ENCODE measurements around the gene GRM7.
"Not testable (repeated sequence)": the region's sequence is repeated elsewhere in the genome, so short reads cannot be mapped to it uniquely, and the experiment has no call there.

Gene GRM7

GRCh38 chr3:6860954-6861624 is at the start of gene GRM7:
Gene GRM7 (plus strand): TSS chr3:6861115.
- no peak for DNase-seq

GRCh38 chr3:6821411-6821810 is 39.5 kb upstream of the GRM7 start:
- no peak for DNase-seq

GRCh38 chr3:6825524-6825923 is 35.4 kb upstream of the GRM7 start:
- no peak for DNase-seq

- no peak for DNase-seq
Observed at GRCh38 chr3:6827453-6827852, 33.5 kb upstream of the GRM7 start.

- DNase-seq, result no peak
Observed at GRCh38 chr3:6844723-6845122, 16.2 kb upstream of the GRM7 start.

- DNase-seq, result no peak
Observed at GRCh38 chr3:6854184-6854583, 6.7 kb upstream of the GRM7 start.

- DNase-seq, result no peak
Observed at GRCh38 chr3:6857510-6857909, 3.4 kb upstream of the GRM7 start.

- no peak for DNase-seq
Observed at GRCh38 chr3:6860149-6860953, 564 bp upstream of the GRM7 start.

- DNase-seq, result no peak
Observed at GRCh38 chr3:6861625-6862000, 698 bp downstream of the GRM7 start.

- DNase-seq, result no peak
Observed at GRCh38 chr3:6862041-6862879, 1.3 kb downstream of the GRM7 start.

- no peak for DNase-seq
Observed at GRCh38 chr3:6862880-6863195, 1.9 kb downstream of the GRM7 start.

- DNase-seq, result no peak
Observed at GRCh38 chr3:6867269-6867668, 6.4 kb downstream of the GRM7 start.

GRCh38 chr3:6878731-6879130 is 17.8 kb downstream of the GRM7 start:
- DNase-seq, result no peak

GRCh38 chr3:6912240-6912639 is 51.3 kb downstream of the GRM7 start:
- no peak for DNase-seq

- DNase-seq, result no peak
Observed at GRCh38 chr3:6915898-6916297, 55.0 kb downstream of the GRM7 start.

GRCh38 chr3:6921066-6921465 is 60.2 kb downstream of the GRM7 start:
- DNase-seq, result no peak

- no peak for DNase-seq
Observed at GRCh38 chr3:6921876-6922275, 61.0 kb downstream of the GRM7 start.

GRCh38 chr3:6928064-6928463 is 67.1 kb downstream of the GRM7 start:
- DNase-seq, result no peak

- no peak for DNase-seq
Observed at GRCh38 chr3:6929918-6930317, 69.0 kb downstream of the GRM7 start.

- not testable (repeated sequence) for DNase-seq
Observed at GRCh38 chr3:6935418-6935817, 74.5 kb downstream of the GRM7 start.

GRCh38 chr3:6935970-6936369 is 75.1 kb downstream of the GRM7 start:
- no peak for DNase-seq

GRCh38 chr3:6962801-6963200 is 101.9 kb downstream of the GRM7 start:
- DNase-seq, result no peak

GRCh38 chr3:6965881-6966280 is 105.0 kb downstream of the GRM7 start:
- no peak for DNase-seq

- DNase-seq, result no peak
Observed at GRCh38 chr3:6971933-6972332, 111.0 kb downstream of the GRM7 start.

All from suppressor macrophage treated with lipopolysaccharide for 4 hours (primary cell).